Choroid plexus epithelial cell (primary cell): ENCODE results near the gene BUB1.
"Not testable (repeated sequence)": the region's sequence is repeated elsewhere in the genome, so short reads cannot be mapped to it uniquely, and the experiment has no call there.

Experiments
- DNase-seq: peaks from one replicate; pipeline ENCODE4 v3.0.0-alpha.2; 2010; ENCODE audit warnings: low read depth
- H3K4me3 ChIP-seq: 2 replicates; pipeline ENCODE4 v1.5.1; 2011; ENCODE audit warnings: low read depth, mild to moderate bottlenecking, control low read depth, low read length, moderate library complexity
- CTCF ChIP-seq: conservative IDR thresholded peaks from 2 replicates; pipeline ENCODE4 v1.5.1; 2011; ENCODE audit warnings: low read depth, mild to moderate bottlenecking, control low read depth, inconsistent platforms, low read length, moderate library complexity

BUB1 gene

GRCh38 chr2:110642360-110642759 is 35.5 kb downstream of the BUB1 start:
- H3K4me3 ChIP-seq, result no peak overlapping the region
- no peak for TF ChIP-seq CTCF
- DNase-seq, result no peak

- TF ChIP-seq CTCF, result no peak
- no peak for DNase-seq
- H3K4me3 ChIP-seq, result no peak overlapping the region
These were observed 37.9 kb downstream of the BUB1 start for GRCh38 chr2:110639972-110640371.

- TF ChIP-seq CTCF, result no peak
- DNase-seq, result peak; percentile 22
- no peak overlapping the region for H3K4me3 ChIP-seq
These were observed 38.7 kb downstream of the BUB1 start for GRCh38 chr2:110638952-110639695.

- TF ChIP-seq CTCF, result no peak
- DNase-seq, result no peak
- H3K4me3 ChIP-seq, result no peak overlapping the region
These were observed 39.9 kb downstream of the BUB1 start for GRCh38 chr2:110638004-110638403.

GRCh38 chr2:110637093-110637492 is 40.8 kb downstream of the BUB1 start:
- no peak for TF ChIP-seq CTCF
- no peak overlapping the region for H3K4me3 ChIP-seq
- no peak for DNase-seq

- not testable (repeated sequence) for DNase-seq, H3K4me3 ChIP-seq
These were observed 41.8 kb downstream of the BUB1 start for GRCh38 chr2:110635949-110636628.

- H3K4me3 ChIP-seq, DNase-seq: not testable (repeated sequence)
These were observed 50.5 kb downstream of the BUB1 start for GRCh38 chr2:110627348-110627747.

- H3K4me3 ChIP-seq, DNase-seq: not testable (repeated sequence)
These were observed 58.4 kb downstream of the BUB1 start for GRCh38 chr2:110619326-110619939.

GRCh38 chr2:110613927-110614326 is 63.9 kb downstream of the BUB1 start:
- not testable (repeated sequence) for H3K4me3 ChIP-seq, DNase-seq

GRCh38 chr2:110610613-110611250 is 67.1 kb downstream of the BUB1 start:
- not testable (repeated sequence) for DNase-seq, H3K4me3 ChIP-seq

- not testable (repeated sequence) for DNase-seq, H3K4me3 ChIP-seq
These were observed 67.8 kb downstream of the BUB1 start for GRCh38 chr2:110609843-110610612.
